Lung (tissue), 12 donors: ENCODE results near the gene DNAJC10. TPM values are rescaled to one million over a fixed set of nuclear protein-coding genes. Genes with fewer than 3 reads are reported as not detected.

Source experiments
- ATAC-seq: fragments of 200-7000 bp; cut with Tn5 transposase; one replicate; pipeline ENCODE4 v1.9.1; 2020; ENCODE audit warnings: moderate number of reproducible peaks; ENCODE audit not compliant: insufficient read depth, low FRiP score
- DNase-seq, 3 donors: peaks; one replicate each; pipeline ENCODE4 v3.0.0-alpha.2; 2013 to 2017
- H3K27ac ChIP-seq, 2 donors: one replicate each; pipeline ENCODE4 v1.5.1; 2013; ENCODE audit warnings: mild to moderate bottlenecking in 2 of 2, moderate library complexity in 2 of 2, control low read depth in 1 of 2, inconsistent platforms in 1 of 2, low read depth in 1 of 2, low read length in 1 of 2
- H3K27me3 ChIP-seq, 3 donors: one replicate each; pipeline ENCODE4 v1.5.1; 2013; ENCODE audit warnings: low read length in 2 of 3; ENCODE audit not compliant: control insufficient read depth in 3 of 3, insufficient read depth in 3 of 3
- H3K36me3 ChIP-seq, 4 donors: one replicate each; pipeline ENCODE4 v1.5.1; 2013; ENCODE audit warnings: low read length in 4 of 4, mild to moderate bottlenecking in 1 of 4, moderate library complexity in 1 of 4; ENCODE audit not compliant: control insufficient read depth in 4 of 4, insufficient read depth in 4 of 4
- H3K4me1 ChIP-seq, 5 donors: one replicate each; pipeline ENCODE4 v1.5.1; 2013; ENCODE audit warnings: low read length in 5 of 5, mild to moderate bottlenecking in 2 of 5, moderate library complexity in 1 of 5; ENCODE audit not compliant: control insufficient read depth in 5 of 5, insufficient read depth in 5 of 5
- H3K4me3 ChIP-seq: one replicate; pipeline ENCODE4 v1.5.1; 2013; ENCODE audit warnings: mild to moderate bottlenecking, control low read depth, moderate library complexity
- H3K9ac ChIP-seq, 2 donors: one replicate each; pipeline ENCODE4 v1.5.1; 2013; ENCODE audit warnings: low read length in 2 of 2, control low read depth in 1 of 2; ENCODE audit not compliant: insufficient read depth in 1 of 2
- H3K9me3 ChIP-seq, 4 donors: one replicate each; pipeline ENCODE4 v1.5.1; 2013; ENCODE audit warnings: low read length in 3 of 4, mild to moderate bottlenecking in 1 of 4, moderate library complexity in 1 of 4; ENCODE audit not compliant: control insufficient read depth in 4 of 4, insufficient read depth in 3 of 4
- WGBS, 2 donors: extraction: QIAGEN DNeasy Blood & Tissue Kit; methylation state at CpG; one replicate each; pipeline ENCODE4 v1.1.7; 2013; 5-methylcytosine and 5-hydroxymethylcytosine counted together
- polyA plus RNA-seq, 2 donors: library from polyadenylated mRNA; stranded (reverse); fragments of 200-250 nt; gene quantifications; one replicate each; pipeline ENCODE4 v1.2.1, GENCODE V29; 2013
- total RNA-seq, 2 donors: library from RNA; depleted of rRNA in 1 of 2; stranded (reverse); fragments of >200 nt in 1 of 2; gene quantifications; one replicate each; pipeline ENCODE4 v1.2.1, GENCODE V29; 2014 to 2021
- TF ChIP-seq, protein P1 (sequence below): IDR thresholded peaks from 2 replicates; pipeline ENCODE4 v1.5.1; 2012; ENCODE audit warnings: mild to moderate bottlenecking; ENCODE audit errors: control extremely low read depth, extremely low read depth
- donor health status: control.
- donor health status: control.
- donor health status: Bipolar disorder and iron deficiency.
- donor health status: healthy.
- donor health status: DM: yes; HTN: yes; CAD: no.

The DNAJC10 gene
- total and polyA plus RNA-seq, 4 donors, result 24.6 to 131 (median 58.8) TPM

DNA sequence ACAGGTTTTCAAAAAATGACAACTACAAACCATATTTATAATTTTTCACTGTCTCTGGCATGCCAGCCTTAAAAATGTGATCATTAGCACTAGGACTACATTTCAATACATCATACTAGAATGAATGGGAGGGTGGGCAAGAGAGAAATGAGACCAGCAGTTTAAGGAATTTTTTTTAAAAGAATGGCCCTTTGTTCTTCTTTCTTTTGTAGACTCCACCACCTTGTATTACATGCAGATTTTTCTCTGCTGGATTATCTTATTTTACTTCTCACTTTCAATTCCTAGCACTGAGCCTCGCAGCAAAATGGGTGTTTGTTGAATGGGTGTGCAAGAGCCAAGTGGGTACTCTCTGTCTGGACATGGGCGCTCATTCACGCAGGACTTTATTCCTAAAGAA lies 110.4 kb downstream of the DNAJC10 start:
- DNase-seq (no peak), ATAC-seq (no peak)
- H3K27ac ChIP-seq, result no peak overlapping the region
- H3K9me3 ChIP-seq, result no peaks in the 10 kb centered on the region
- no peaks in the 10 kb centered on the region for H3K36me3 ChIP-seq
- 90 to 95% methylated on average over 3 of the region's 3 CpGs for WGBS, 2 donors
- no peaks in the 10 kb centered on the region for H3K4me1 ChIP-seq
- H3K4me3 ChIP-seq, result no peak overlapping the region
- H3K9ac ChIP-seq, result no peak overlapping the region
- H3K27me3 ChIP-seq, result no peaks in the 10 kb centered on the region
- TF ChIP-seq, protein P1, sequence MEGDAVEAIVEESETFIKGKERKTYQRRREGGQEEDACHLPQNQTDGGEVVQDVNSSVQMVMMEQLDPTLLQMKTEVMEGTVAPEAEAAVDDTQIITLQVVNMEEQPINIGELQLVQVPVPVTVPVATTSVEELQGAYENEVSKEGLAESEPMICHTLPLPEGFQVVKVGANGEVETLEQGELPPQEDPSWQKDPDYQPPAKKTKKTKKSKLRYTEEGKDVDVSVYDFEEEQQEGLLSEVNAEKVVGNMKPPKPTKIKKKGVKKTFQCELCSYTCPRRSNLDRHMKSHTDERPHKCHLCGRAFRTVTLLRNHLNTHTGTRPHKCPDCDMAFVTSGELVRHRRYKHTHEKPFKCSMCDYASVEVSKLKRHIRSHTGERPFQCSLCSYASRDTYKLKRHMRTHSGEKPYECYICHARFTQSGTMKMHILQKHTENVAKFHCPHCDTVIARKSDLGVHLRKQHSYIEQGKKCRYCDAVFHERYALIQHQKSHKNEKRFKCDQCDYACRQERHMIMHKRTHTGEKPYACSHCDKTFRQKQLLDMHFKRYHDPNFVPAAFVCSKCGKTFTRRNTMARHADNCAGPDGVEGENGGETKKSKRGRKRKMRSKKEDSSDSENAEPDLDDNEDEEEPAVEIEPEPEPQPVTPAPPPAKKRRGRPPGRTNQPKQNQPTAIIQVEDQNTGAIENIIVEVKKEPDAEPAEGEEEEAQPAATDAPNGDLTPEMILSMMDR, result no peak

DNA sequence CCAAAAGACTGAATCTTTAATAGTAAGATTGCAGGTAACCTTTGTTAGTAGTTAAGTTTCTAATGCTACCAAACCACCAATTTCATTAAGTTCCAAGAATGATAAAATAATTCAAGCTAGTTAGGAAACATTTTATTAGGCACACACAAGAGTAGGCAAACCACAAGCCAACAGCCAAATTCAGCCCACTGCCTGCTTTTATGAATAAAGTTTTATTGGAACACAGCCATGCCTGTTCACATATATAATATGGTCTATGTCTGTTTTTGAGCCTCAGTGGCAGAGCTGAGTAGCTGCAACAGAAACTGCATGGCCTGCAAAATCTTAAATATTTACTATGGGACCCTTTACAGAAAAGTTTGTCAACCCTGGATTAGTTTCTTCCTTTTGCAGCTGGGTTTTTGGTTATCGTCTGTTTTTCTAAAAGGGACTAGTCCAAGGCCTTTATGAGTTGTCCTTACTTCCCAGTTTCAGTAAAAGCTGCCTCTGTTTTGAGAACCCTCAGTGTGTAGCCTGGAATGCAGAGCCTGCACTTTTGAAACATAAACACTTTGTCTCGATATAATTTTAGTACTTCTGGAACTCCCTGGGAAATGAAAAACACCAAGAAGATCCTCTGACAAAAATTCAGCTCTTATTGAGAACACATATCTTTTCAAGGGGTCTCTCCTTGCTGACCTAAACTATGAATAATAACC lies 111.3 kb downstream of the DNAJC10 start:
- H3K27me3 ChIP-seq, result no peaks in the 10 kb centered on the region
- TF ChIP-seq, protein P1, result no peak
- WGBS, 2 donors, result 69 to 85% methylated on average over 2 of the region's 2 CpGs
- H3K27ac ChIP-seq, result no peak overlapping the region
- ATAC-seq (no peak), DNase-seq (no peak)
- no peaks in the 10 kb centered on the region for H3K9me3 ChIP-seq
- no peaks in the 10 kb centered on the region for H3K4me1 ChIP-seq
- no peaks in the 10 kb centered on the region for H3K36me3 ChIP-seq
- no peak overlapping the region for H3K9ac ChIP-seq
- no peak overlapping the region for H3K4me3 ChIP-seq

DNA sequence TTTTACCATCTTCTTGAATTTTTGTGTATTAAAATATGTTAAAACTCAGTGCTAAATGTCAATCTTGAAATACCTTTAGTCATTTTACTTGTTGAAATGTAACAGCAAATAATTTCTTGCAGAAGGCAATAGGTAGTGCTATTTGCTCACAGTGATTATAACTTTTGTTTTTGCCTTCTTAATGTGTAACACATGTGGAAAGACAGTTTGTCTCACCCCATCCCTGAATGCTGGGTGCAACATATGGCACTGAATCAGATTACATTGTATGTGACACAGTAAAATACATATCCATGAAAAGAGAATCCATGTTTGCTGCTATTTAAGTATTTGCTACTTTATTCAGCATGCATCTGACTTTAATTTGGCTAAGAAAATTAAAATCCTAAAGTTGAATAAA lies 115.0 kb downstream of the DNAJC10 start:
- Histone ChIP-seq H3K27ac (no peak overlapping the region), H3K27me3 (no peaks in the 10 kb centered on the region), H3K36me3 (no peaks in the 10 kb centered on the region), H3K9me3 (no peaks in the 10 kb centered on the region), H3K9ac (no peak overlapping the region), H3K4me3 (no peak overlapping the region), H3K4me1 (no peaks in the 10 kb centered on the region)
- no peak for ATAC-seq
- DNase-seq, result no peak
- TF ChIP-seq, protein P1, result no peak

DNA sequence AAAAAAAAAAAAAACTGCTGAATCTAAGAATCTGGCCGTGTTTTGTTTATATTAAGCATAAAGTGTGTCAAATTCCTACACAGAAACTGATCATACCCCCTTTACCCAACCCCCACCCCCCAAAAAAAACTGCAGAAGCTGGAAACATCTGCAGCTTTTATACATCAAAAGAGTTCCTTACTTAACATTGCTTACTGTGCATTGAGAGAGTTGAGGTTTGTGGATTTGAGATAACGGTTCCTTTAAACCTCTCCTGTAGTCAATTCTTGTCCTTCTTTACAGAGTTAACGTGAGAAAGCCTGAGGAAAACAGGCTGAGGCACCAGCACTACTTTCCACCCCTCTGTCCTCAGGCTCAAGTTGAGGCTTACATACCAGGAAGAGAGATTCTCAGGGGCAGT lies 115.9 kb downstream of the DNAJC10 start:
- WGBS, 2 donors, result 64 to 84% methylated on average over 3 of the region's 3 CpGs
- H3K36me3 ChIP-seq, result no peaks in the 10 kb centered on the region
- H3K4me1 ChIP-seq, result peaks cover 0 to 4% (median 0%) of the 10 kb centered on the region in 5 donors
- no peaks in the 10 kb centered on the region for H3K27me3 ChIP-seq
- TF ChIP-seq, protein P1, result no peak
- H3K4me3 ChIP-seq, result no peak overlapping the region
- H3K27ac ChIP-seq, result no peak overlapping the region
- ATAC-seq (no peak), DNase-seq (no peak)
- no peaks in the 10 kb centered on the region for H3K9me3 ChIP-seq
- H3K9ac ChIP-seq, result no peak overlapping the region
